Activated CD8-positive, alpha-beta memory T cell treated with anti-CD3 and anti-CD28 coated beads for 48 hours (primary cell): ENCODE measurements around the gene LIMS1.
"Not testable (repeated sequence)": the region's sequence is repeated elsewhere in the genome, so short reads cannot be mapped to it uniquely, and the experiment has no call there.

ENCODE experiments used
- DNase-seq, 3 experiments: peaks; one replicate each; pipeline ENCODE4 v3.0.0-alpha.2; 2020; ENCODE audit warnings: low read depth in 2 of 3, low spot score in 2 of 3

Gene LIMS1

GRCh38 chr2:108585436-108585835, 51.2 kb downstream of the LIMS1 start:
- DNase-seq, result no peak

DNA sequence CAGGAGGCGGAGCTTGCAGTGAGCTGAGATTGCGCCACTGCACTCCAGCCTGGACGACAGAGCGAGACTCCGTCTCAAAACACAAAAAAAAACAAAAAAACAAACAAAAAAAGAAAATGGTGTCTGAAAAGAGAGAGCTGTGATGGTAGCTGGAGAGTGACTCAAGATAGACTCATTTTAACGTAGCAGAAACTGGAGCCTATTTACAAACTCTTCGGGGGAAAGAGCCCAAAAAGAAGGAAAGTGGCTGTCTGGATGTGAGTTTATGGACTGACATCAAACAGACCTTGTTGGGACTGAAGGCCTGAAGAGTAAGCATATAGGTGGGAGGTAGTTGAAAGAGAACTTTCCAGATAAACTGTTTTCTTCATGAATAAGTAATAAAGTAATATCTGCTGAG, 51.8 kb downstream of the LIMS1 start:
- DNase-seq, result no peak

DNA sequence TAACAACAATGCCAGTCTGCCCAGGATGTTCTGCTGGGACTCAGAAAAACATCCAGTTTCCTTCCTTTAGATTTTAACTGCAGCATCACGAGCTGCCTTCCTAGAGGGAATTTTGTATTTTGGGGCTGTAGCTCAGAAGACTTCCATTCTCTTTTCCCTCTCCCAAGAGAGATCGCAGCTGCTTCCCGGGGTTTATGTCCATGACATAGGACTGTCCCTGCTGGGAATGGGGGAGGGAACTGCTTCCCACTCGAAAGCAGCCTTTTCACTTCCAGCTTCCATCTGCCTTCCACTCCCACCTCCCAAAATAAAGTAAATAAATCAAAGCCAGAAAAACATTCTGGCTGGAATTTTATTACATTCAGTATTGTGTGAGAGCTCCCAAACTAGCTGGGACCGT, 52.4 kb downstream of the LIMS1 start:
- no peak for DNase-seq

GRCh38 chr2:108587621-108588020, 53.4 kb downstream of the LIMS1 start:
- DNase-seq, result no peak

DNA sequence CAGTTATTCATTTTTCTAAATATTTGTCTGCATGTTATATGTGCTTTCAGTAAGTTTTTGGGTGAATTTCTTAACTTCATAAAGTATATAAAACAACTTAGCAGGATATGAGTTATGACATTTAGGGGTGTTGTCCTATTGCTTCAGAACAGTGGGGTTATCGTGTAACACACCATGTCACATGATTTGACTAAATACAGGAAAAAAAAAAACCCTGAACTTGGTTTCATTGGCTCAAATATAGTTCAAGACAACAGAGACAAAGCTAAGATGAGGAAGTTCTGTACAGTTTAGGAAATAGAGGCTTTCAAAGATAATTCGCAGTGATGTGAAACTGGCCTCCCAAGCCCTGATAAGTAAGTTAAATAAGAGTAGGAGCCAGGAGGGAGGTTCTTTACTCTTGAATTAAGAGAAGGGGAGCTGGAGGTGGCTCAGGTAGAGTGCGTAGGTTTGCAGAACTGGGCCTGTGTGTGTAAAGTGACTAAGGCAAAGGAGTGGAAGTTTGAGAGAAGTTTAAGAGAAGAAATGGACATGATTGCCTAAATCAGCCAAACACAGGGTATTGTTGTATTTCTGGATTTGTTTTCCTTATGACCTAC, 53.9 kb downstream of the LIMS1 start:
- DNase-seq, result no peak

- no peak for DNase-seq
Measured at GRCh38 chr2:108589372-108589771, 55.1 kb downstream of the LIMS1 start.

DNA sequence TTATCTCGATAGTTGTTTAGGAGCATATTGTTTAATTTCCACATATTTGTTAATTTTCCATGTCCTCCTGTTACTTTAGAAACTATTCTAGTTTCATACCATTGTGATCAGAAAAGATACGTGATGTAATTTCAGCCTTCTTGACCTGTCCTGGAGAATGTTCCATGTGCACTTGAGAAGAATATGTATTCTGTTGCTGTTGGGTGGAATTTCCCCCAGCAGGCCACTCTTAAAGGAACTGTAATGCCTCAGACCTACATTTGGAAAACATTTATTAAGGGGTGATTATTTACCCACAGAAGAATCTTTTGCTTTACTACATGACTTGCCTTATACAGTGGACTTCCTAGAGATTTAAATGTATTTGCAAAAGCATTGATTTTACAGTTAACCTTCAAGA, 55.5 kb downstream of the LIMS1 start:
- DNase-seq, result no peak

- DNase-seq, result no peak
Measured at GRCh38 chr2:108591163-108591562, 56.9 kb downstream of the LIMS1 start.

- no peak for DNase-seq
Measured at GRCh38 chr2:108593547-108594098, 59.4 kb downstream of the LIMS1 start.

DNA sequence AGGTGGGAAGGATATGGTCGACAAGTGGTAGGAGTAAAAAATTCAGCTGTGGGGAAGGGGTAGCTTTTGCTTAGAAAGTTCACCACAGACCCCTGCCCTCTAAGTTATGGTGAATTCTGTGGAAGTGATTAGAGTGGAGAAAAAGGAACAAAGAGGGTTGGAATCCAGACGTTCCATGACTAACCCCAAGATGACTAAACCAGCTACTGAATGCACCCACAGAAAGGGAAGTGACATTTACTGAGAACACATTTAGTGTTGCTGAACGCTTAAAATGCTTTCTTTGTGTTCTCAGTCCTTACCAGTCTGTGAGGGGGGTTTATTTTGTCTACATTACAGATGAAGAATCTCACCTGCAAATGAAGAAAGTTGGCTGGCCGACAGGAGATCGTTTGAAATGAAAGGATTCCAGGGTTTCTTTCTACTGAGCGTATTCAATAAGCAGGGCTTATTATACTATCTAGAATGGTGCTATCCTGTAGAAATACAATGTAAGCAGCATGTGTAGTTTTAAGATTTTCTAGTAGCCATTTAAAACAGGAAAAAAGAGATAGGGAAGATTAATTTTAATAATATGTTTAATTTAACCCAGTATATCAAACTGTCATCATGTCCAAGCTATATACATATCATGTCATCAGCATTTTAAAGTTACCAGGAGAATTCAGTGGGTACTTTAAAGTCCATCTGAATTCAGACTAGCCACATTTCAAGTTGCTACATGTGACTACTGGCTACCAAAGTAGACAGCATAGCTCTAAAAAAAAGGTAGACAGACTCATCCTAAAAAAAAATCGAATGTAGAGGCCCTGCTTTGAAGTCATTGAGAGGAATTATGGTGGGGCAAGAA, 60.1 kb downstream of the LIMS1 start:
- no peak for DNase-seq

GRCh38 chr2:108594982-108595464, 60.8 kb downstream of the LIMS1 start:
- DNase-seq, result no peak

GRCh38 chr2:108595771-108596170, 61.5 kb downstream of the LIMS1 start:
- not testable (repeated sequence) for DNase-seq

- not testable (repeated sequence) for DNase-seq
Measured at GRCh38 chr2:108597105-108597744, 63.0 kb downstream of the LIMS1 start.

DNA sequence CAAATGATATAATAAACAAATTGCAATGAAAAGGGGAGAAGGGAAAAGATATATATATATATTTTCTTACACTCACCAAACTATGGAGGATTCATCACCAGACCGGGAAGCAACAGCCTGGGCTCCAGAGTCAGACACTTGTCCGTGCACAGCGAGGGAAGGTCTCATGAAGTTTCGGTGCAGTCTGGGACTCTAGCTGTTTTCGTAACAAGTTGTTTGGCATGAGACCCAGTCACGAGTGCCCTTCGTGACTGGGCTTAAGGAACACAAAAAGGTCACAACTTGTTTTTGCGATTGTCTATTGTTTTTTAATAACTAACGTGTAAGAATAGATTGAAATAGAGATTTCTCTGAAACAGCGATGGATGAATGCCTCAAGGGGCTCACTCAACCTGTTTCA, 66.9 kb downstream of the LIMS1 start:
- DNase-seq, result not testable (repeated sequence)

- DNase-seq, result no peak
Measured at GRCh38 chr2:108602422-108602821, 68.2 kb downstream of the LIMS1 start.

GRCh38 chr2:108604196-108604595, 69.9 kb downstream of the LIMS1 start:
- no peak for DNase-seq

- DNase-seq, result no peak
Measured at GRCh38 chr2:108605947-108606346, 71.7 kb downstream of the LIMS1 start.

GRCh38 chr2:108607706-108608301, 73.5 kb downstream of the LIMS1 start:
- no peak for DNase-seq

- no peak for DNase-seq
Measured at GRCh38 chr2:108611021-108611420, 76.8 kb downstream of the LIMS1 start.

DNA sequence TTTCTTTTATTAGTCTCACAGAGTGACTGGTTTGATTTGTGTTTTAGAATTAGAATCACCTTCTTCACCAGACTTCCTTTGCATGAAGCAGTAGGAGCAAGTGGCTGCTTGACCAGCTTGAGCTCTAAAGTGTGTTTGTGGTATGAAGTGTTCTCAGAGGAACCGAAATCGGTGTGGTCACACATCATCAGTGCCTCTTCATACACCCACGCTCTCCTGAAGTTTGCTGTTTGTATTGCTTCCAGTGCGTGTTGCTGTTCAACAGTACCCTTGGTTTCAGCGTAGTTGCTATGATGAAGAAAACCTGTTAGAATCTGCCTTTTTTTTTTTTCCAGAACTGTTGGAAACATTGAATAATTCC, 77.9 kb downstream of the LIMS1 start:
- no peak for DNase-seq

DNA sequence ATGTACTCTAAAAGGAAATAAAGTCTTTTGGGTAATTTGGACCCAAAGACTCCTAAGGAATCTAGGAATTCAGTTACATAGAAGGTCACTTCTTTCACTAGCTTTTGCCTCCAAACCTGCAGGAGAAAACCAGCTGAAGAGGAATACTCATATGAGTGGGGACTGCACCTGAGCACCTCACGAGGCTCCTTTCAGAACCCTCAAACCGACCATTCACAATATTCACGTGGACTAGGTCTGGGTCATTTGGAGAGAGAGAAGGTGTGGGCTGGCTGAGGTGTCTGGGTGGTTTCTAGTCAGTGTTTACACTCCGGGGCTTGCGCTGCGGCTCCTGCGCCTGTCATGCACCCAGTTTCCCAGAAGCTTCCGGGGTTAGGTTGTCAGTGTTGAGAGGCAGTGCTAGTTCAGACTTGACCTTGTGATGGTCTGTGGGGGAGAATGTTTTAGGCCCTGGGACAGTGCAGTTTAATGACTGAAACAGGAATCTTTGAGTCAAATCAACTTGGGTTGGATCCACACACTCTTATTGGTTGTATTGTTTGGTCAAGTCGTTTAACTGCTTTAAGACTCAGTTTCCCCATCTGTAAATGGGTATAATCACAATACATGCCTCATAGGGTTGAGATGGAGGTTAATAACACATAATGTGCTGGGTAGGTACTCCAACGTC, 78.4 kb downstream of the LIMS1 start:
- DNase-seq, result no peak
